ENCODE measurements around the gene RHPN2. TPM values are rescaled to one million over a fixed set of nuclear protein-coding genes. Genes with fewer than 3 reads are reported as not detected.

Gene RHPN2
- total and polyA plus RNA-seq, 2 of the 8 experiments (the other 6 are each of a cell fraction or from before 2014, with no cell fraction given) = 22.8 to 31.1 TPM

- TF ChIP-seq TAF7 (optimal IDR thresholded peaks at IDR 0.05; ENCODE audit: borderline replicate concordance, low read depth, low read length) (no peak), RAD21 (IDR thresholded peaks at IDR 0.05 in 1 of 2, conservative IDR thresholded peaks at IDR 0.05 in 1 of 2; ENCODE audit: low read depth in 2 of 2, low read length in 2 of 2) (no peak)
Measured at GRCh38 chr19:33063356-33063752, 1.3 kb downstream of the RHPN2 start (continued).
